ENCODE data around the gene MOCOS.
"Not testable (repeated sequence)": the region's sequence is repeated elsewhere in the genome, so short reads cannot be mapped to it uniquely, and the experiment has no call there.

MOCOS gene

GRCh38 chr18:36217348-36217747, 30.1 kb downstream of the MOCOS start:
- Histone ChIP-seq H3K27ac (ENCODE audit: low read depth, low read length) (no peak overlapping the region), H3K9me3 (ENCODE audit: control insufficient read depth, insufficient read depth, low read length) (no peaks in the 10 kb centered on the region), H3K36me3 (ENCODE audit: control insufficient read depth, low read length) (no peaks in the 10 kb centered on the region), H3K4me2 (ENCODE audit: low read length) (no peak overlapping the region), H3K4me3 (ENCODE audit: low read length) (no peak overlapping the region), H3K79me2 (ENCODE audit: control insufficient read depth, low read length) (no peaks in the 10 kb centered on the region), H3K27me3 (ENCODE audit: control insufficient read depth, low read length) (0 out of 2 replicates have a peak, but pooled peaks cover 2% of the 10 kb centered on the region), H3K9me2 (replicated peaks; ENCODE audit: control insufficient read depth, low read length) (no peaks in the 10 kb centered on the region), H3K4me1 (ENCODE audit: control insufficient read depth, low read length) (no peaks in the 10 kb centered on the region), H4K20me1 (ENCODE audit: control insufficient read depth, insufficient read depth, low read depth, low read length) (0 out of 2 replicates have a peak, but pooled peaks cover 3% of the 10 kb centered on the region), H3F3A (ENCODE audit: control insufficient read depth, insufficient read depth) (no peaks in the 10 kb centered on the region)
- TF ChIP-seq EZH2phosphoT487 (IDR thresholded peaks at IDR 0.05; ENCODE audit: borderline replicate concordance, low read length): no peak
- TF ChIP-seq, protein P1, sequence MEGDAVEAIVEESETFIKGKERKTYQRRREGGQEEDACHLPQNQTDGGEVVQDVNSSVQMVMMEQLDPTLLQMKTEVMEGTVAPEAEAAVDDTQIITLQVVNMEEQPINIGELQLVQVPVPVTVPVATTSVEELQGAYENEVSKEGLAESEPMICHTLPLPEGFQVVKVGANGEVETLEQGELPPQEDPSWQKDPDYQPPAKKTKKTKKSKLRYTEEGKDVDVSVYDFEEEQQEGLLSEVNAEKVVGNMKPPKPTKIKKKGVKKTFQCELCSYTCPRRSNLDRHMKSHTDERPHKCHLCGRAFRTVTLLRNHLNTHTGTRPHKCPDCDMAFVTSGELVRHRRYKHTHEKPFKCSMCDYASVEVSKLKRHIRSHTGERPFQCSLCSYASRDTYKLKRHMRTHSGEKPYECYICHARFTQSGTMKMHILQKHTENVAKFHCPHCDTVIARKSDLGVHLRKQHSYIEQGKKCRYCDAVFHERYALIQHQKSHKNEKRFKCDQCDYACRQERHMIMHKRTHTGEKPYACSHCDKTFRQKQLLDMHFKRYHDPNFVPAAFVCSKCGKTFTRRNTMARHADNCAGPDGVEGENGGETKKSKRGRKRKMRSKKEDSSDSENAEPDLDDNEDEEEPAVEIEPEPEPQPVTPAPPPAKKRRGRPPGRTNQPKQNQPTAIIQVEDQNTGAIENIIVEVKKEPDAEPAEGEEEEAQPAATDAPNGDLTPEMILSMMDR (IDR thresholded peaks at IDR 0.05; ENCODE audit: low read depth, low read length, poor library complexity, severe bottlenecking): no peak

DNA sequence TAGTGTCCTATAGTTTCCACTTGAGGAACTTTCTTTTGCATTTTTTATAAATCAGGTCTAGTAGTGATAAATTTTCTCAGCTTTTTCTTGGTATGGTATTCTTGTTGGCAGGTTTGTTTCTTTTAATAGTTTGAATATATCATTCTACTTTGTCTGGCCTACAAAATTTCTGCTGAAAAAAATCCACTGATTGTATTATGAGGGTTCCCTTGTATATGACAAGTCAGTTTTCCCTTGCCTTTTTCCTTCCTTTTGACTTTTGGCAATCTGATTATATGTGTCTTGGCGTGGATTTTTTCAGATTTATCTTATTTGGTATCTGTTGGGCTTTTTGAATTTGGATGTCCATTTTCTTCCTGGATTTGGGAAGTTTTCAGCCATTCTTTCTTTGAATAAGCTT, 41.9 kb downstream of the MOCOS start:
- no peaks in the 10 kb centered on the region for H4K20me1 ChIP-seq (ENCODE audit: control insufficient read depth, insufficient read depth, low read depth, low read length)
- H3K27ac ChIP-seq (ENCODE audit: low read depth, low read length): no peak overlapping the region
- no peaks in the 10 kb centered on the region for H3F3A ChIP-seq (ENCODE audit: control insufficient read depth, insufficient read depth)
- no peaks in the 10 kb centered on the region for H3K79me2 ChIP-seq (ENCODE audit: control insufficient read depth, low read length)
- H3K4me1 ChIP-seq (ENCODE audit: control insufficient read depth, low read length): no peaks in the 10 kb centered on the region
- TF ChIP-seq EZH2phosphoT487 (IDR thresholded peaks at IDR 0.05; ENCODE audit: borderline replicate concordance, low read length): no peak
- TF ChIP-seq, protein P1 (IDR thresholded peaks at IDR 0.05; ENCODE audit: low read depth, low read length, poor library complexity, severe bottlenecking): no peak
- no peaks in the 10 kb centered on the region for H3K9me2 ChIP-seq (replicated peaks; ENCODE audit: control insufficient read depth, low read length)
- H3K9me3 ChIP-seq (ENCODE audit: control insufficient read depth, insufficient read depth, low read length): no peaks in the 10 kb centered on the region; the same call in 1 of the 2 replicates
- no peak overlapping the region for H3K4me2 ChIP-seq (ENCODE audit: low read length)
- H3K27me3 ChIP-seq (ENCODE audit: control insufficient read depth, low read length): no peaks in the 10 kb centered on the region
- H3K36me3 ChIP-seq (ENCODE audit: control insufficient read depth, low read length): no peaks in the 10 kb centered on the region
- no peak overlapping the region for H3K4me3 ChIP-seq (ENCODE audit: low read length)

DNA sequence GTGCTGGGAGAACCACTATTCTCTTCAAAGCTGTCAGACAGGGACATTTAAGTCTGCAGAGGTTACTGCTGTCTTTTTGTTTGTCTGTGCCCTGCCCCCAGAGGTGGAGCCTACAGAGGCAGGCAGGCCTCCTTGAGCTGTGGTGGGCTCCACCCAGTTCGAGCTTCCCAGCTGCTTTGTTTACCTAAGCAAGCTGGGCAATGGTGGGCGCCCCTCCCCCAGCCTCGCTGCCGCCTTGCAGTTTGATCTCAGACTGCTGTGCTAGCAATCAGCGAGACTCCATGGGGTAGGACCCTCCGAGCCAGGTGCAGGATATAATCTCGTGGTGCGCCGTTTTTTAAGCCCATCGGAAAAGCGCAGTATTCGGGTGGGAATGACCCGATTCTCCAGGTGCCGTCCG, 53.2 kb downstream of the MOCOS start:
- H3K9me3 ChIP-seq (ENCODE audit: control insufficient read depth, insufficient read depth, low read length); H3K79me2 ChIP-seq (ENCODE audit: control insufficient read depth, low read length); H3K4me2 ChIP-seq (ENCODE audit: low read length); H3K36me3 ChIP-seq (ENCODE audit: control insufficient read depth, low read length); H3K9me2 ChIP-seq (replicated peaks; ENCODE audit: control insufficient read depth, low read length); H3F3A ChIP-seq (ENCODE audit: control insufficient read depth, insufficient read depth); H3K27me3 ChIP-seq (ENCODE audit: control insufficient read depth, low read length); H4K20me1 ChIP-seq (ENCODE audit: control insufficient read depth, insufficient read depth, low read depth, low read length); H3K4me1 ChIP-seq (ENCODE audit: control insufficient read depth, low read length); H3K27ac ChIP-seq (ENCODE audit: low read depth, low read length); H3K4me3 ChIP-seq (ENCODE audit: low read length): not testable (repeated sequence)

DNA sequence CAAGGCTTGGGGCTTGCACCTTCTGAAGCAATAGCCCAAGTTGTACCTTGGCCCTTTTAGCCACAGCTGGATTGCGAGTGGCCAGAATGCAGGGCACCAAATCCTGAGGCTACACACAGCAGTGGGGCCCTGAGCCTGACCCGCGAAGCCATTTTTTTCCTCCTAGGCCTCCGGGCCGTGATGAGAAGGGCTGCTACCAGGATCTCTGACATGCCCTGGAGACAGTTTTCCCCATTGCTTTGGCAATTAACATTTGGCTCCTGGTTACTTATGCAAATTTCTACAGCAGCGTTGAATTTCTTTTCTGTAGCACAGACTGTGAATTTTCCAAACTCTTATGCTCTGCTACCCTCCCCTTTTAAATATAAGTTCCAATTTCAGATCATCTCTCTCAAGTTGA, 54.5 kb downstream of the MOCOS start:
- Histone ChIP-seq H3K27ac (ENCODE audit: low read depth, low read length) (no peak overlapping the region), H3K27me3 (ENCODE audit: control insufficient read depth, low read length) (peaks cover 3% of the 10 kb centered on the region; the same call in 1 of the 2 replicates), H3K79me2 (ENCODE audit: control insufficient read depth, low read length) (no peaks in the 10 kb centered on the region), H3K9me3 (ENCODE audit: control insufficient read depth, insufficient read depth, low read length) (no peaks in the 10 kb centered on the region), H3K4me1 (ENCODE audit: control insufficient read depth, low read length) (no peaks in the 10 kb centered on the region), H3K4me2 (ENCODE audit: low read length) (no peak overlapping the region), H3K4me3 (ENCODE audit: low read length) (no peak overlapping the region), H3K9me2 (replicated peaks; ENCODE audit: control insufficient read depth, low read length) (no peaks in the 10 kb centered on the region), H4K20me1 (ENCODE audit: control insufficient read depth, insufficient read depth, low read depth, low read length) (no peaks in the 10 kb centered on the region), H3F3A (ENCODE audit: control insufficient read depth, insufficient read depth) (no peaks in the 10 kb centered on the region), H3K36me3 (ENCODE audit: control insufficient read depth, low read length) (no peaks in the 10 kb centered on the region)
- TF ChIP-seq EZH2phosphoT487 (IDR thresholded peaks at IDR 0.05; ENCODE audit: borderline replicate concordance, low read length): no peak
- TF ChIP-seq, protein P1 (IDR thresholded peaks at IDR 0.05; ENCODE audit: low read depth, low read length, poor library complexity, severe bottlenecking): no peak
